ENCODE data around the gene ARHGAP26. TPM values are rescaled to one million over a fixed set of nuclear protein-coding genes. Genes with fewer than 3 reads are reported as not detected.

ARHGAP26 gene
- total and polyA plus RNA-seq, 2 donors (not counting 3 experiments of a cell fraction or from before 2014, with no cell fraction given): 3.1 to 16.2 TPM

DNA sequence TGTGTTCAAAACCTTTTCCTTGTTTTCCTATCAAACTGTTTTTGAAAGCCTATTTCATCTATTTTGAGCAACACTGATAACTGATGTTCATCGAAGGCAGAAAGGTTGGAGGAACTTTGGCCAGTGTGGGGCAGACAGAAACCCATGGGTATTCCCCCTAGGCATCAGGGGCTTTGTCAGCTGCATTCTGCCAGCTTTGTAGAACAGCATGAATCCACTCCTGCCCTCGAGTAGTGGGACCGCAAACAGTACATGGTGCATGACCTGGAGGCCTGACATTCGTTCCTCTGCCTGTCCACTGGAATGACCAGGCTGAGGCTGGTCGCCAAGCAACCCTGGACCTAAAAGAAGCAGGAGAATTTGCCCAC, 22.7 kb downstream of the ARHGAP26 start:
- no peak overlapping the region for H3K9ac ChIP-seq (replicated peaks; ENCODE audit: extremely low read depth, insufficient read depth, low read length)
- no peak overlapping the region for H3K27ac ChIP-seq (ENCODE audit: insufficient read depth, low read depth, low read length)
- DNase-seq (ENCODE audit: low read depth, low spot score) (no peak), FAIRE-seq (no peak)
- H3K4me1 ChIP-seq (ENCODE audit: control insufficient read depth, extremely low read depth, insufficient read depth, low read length): no peaks in the 10 kb centered on the region
- no peaks in the 10 kb centered on the region for H3K9me1 ChIP-seq (replicated peaks; ENCODE audit: control insufficient read depth, extremely low read depth, insufficient read depth, low read length)
- H3K4me3 ChIP-seq (replicated peaks in 1 of 3; ENCODE audit: insufficient read depth in 1 of 3, low read depth in 1 of 3, low read length in 3 of 3): no peak overlapping the region
- H3K36me3 ChIP-seq (ENCODE audit: control insufficient read depth in 2 of 2, extremely low read depth in 1 of 2, insufficient read depth in 2 of 2, low read length in 2 of 2): no peaks in the 10 kb centered on the region
- no peaks in the 10 kb centered on the region for H3K79me2 ChIP-seq (ENCODE audit: control insufficient read depth, insufficient read depth, low read length)
- H3K4me2 ChIP-seq (ENCODE audit: insufficient read depth, low read length): no peak overlapping the region
- no peak overlapping the region for H2AFZ ChIP-seq (ENCODE audit: low read depth, low read length)
- H3K9me3 ChIP-seq (replicated peaks; ENCODE audit: control insufficient read depth, insufficient read depth, low read length): no peaks in the 10 kb centered on the region
- TF ChIP-seq JUN (IDR thresholded peaks at IDR 0.05; ENCODE audit: borderline replicate concordance, insufficient read depth, insufficient read length, low read depth) (no peak), POLR2AphosphoS5 (IDR thresholded peaks at IDR 0.05; ENCODE audit: insufficient read depth, low read depth, low read length) (no peak), MYC (IDR thresholded peaks at IDR 0.05; ENCODE audit: low read depth, low read length) (no peak), POLR2A (IDR thresholded peaks at IDR 0.05; ENCODE audit: low read depth, low read length) (no peak), GATA2 (IDR thresholded peaks at IDR 0.05; ENCODE audit: insufficient read depth, insufficient read length, low read depth, low read length) (no peak), EZH2 (IDR thresholded peaks at IDR 0.05; ENCODE audit: borderline replicate concordance, low read depth, low read length, severe bottlenecking) (no peak), FOS (IDR thresholded peaks at IDR 0.05; ENCODE audit: borderline replicate concordance, insufficient read depth, low read length) (no peak)
- TF ChIP-seq, protein P1, sequence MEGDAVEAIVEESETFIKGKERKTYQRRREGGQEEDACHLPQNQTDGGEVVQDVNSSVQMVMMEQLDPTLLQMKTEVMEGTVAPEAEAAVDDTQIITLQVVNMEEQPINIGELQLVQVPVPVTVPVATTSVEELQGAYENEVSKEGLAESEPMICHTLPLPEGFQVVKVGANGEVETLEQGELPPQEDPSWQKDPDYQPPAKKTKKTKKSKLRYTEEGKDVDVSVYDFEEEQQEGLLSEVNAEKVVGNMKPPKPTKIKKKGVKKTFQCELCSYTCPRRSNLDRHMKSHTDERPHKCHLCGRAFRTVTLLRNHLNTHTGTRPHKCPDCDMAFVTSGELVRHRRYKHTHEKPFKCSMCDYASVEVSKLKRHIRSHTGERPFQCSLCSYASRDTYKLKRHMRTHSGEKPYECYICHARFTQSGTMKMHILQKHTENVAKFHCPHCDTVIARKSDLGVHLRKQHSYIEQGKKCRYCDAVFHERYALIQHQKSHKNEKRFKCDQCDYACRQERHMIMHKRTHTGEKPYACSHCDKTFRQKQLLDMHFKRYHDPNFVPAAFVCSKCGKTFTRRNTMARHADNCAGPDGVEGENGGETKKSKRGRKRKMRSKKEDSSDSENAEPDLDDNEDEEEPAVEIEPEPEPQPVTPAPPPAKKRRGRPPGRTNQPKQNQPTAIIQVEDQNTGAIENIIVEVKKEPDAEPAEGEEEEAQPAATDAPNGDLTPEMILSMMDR (IDR thresholded peaks at IDR 0.05; ENCODE audit: extremely low read depth in 1 of 2, insufficient read depth in 1 of 2, low read depth in 1 of 2, low read length in 2 of 2): no peak
- TF ChIP-seq, protein P2, sequence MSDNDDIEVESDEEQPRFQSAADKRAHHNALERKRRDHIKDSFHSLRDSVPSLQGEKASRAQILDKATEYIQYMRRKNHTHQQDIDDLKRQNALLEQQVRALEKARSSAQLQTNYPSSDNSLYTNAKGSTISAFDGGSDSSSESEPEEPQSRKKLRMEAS (IDR thresholded peaks at IDR 0.05; ENCODE audit: insufficient read depth, insufficient read length): no peak
- dilution Hi-C loops (cut with MboI; ENCODE audit: extremely low pct_ligation_motif_present, low sequenced_read_pairs): no loop called here
- BruUV-seq (replicated peaks): no TSS peak
- ChIA-PET CTCF (no interaction called here), POLR2A (no interaction called here)
- intact Hi-C loops (cut with micrococcal nuclease): no loop called here
- H3K27me3 ChIP-seq (ENCODE audit: control insufficient read depth in 2 of 2, insufficient read depth in 2 of 2, low read length in 2 of 2): no peaks in the 10 kb centered on the region
- H4K20me1 ChIP-seq (replicated peaks; ENCODE audit: control insufficient read depth, extremely low read depth, insufficient read depth, low read length): no peaks in the 10 kb centered on the region
